Pancreas (tissue), 10 donors: ENCODE data around the gene CNTN5. TPM values are rescaled to one million over a fixed set of nuclear protein-coding genes. Genes with fewer than 3 reads are reported as not detected.

ENCODE experiments used
- ATAC-seq, 4 donors: fragments of 200-7000 bp; cut with Tn5 transposase; one replicate each; pipeline versions ENCODE4 v1.8.0 to v1.9.1; 2020; ENCODE audit warnings: mild to moderate bottlenecking in 4 of 4, moderate library complexity in 4 of 4
- DNase-seq, 6 donors: peaks; one replicate each; pipeline ENCODE4 v3.0.0-alpha.2; 2020
- FAIRE-seq: peaks from 2 replicates; lab custom pipeline; 2012; peaks lifted over from hg19 to GRCh38; lab: Jason Lieb, UNC
- H3K27ac ChIP-seq, 4 donors: fragments of 200-600 bp; sonication (generic); 1 replicate in 3 of 4; 2 replicates in 1 of 4; pipeline versions ENCODE4 v1.5.0 to v1.8.0; 2020
- H3K27me3 ChIP-seq, 4 donors: fragments of 200-600 bp; one replicate each; pipeline ENCODE4 v1.8.0; 2021
- H3K36me3 ChIP-seq, 3 donors: fragments of 200-600 bp; sonication (generic) in 1 of 3; one replicate each; pipeline versions ENCODE4 v1.5.0 to v1.8.0; 2020 to 2021
- H3K4me1 ChIP-seq, 3 donors: fragments of 200-600 bp; one replicate each; pipeline ENCODE4 v1.8.0; 2021
- H3K4me3 ChIP-seq, 4 donors: fragments of 200-600 bp; sonication (generic) in 2 of 4; one replicate each; pipeline versions ENCODE4 v1.5.0 to v1.8.0; 2020 to 2021
- H3K9me3 ChIP-seq, 4 donors: fragments of 200-600 bp; one replicate each; pipeline ENCODE4 v1.8.0; 2021
- CTCF ChIP-seq, 4 donors: fragments of 200-600 bp; sonication (generic) in 3 of 4; IDR thresholded peaks; one replicate each; pipeline versions ENCODE4 v1.5.0 to v1.8.0; 2021; ENCODE audit warnings: antibody characterized with exemption in 4 of 4
- WGBS, 2 donors: extraction: QIAGEN DNeasy Blood & Tissue Kit; methylation state at CpG; one replicate each; pipeline ENCODE4 v1.1.7; 2013; 5-methylcytosine and 5-hydroxymethylcytosine counted together
- intact Hi-C, 3 donors: fragments of 100-400 bp; cut with DNase I; formaldehyde crosslinking; loops; one replicate each; pipeline versions ENCODE4 v1.11.1 to v1.14.2; 2022
- polyA plus RNA-seq, 2 donors: library from polyadenylated mRNA; stranded (reverse); fragments of 200-250 nt; gene quantifications; one replicate each; pipeline ENCODE4 v1.2.3, GENCODE V29; 2013
- total RNA-seq, 6 donors: library from RNA; stranded (reverse); fragmentation: NEBNext Ultra II Directional in 4 of 6; extraction: Animal tissue kit (Norgen Biotek cat#: 25700) in 4 of 6; gene quantifications; one replicate each; pipeline versions ENCODE4 v1.2.1 to v1.2.4, GENCODE V29; 2021 to 2023
- donor health status: healthy with polysubstance abuse.
- donor health status: DM: no; HTN: no; CAD: no; lungs with moderate emphysema.
- donor health status: DM: no; HTN: no; CAD: no.
- donor health status: control.
- donor health status: control.
- donor health status: Bipolar disorder and iron deficiency.
- donor health status: DM: yes; HTN: yes; CAD: no.
- donor health status: DM: no; HTN: no; CAD: no.
- donor health status: DM: no; HTN: no; CAD: no.
- donor health status: DM: yes; HTN: yes; CAD: no.

CNTN5 gene
- total and polyA plus RNA-seq, 8 donors: 0.11 to 1.2 (median 0.58) TPM

- DNase-seq (no peak), FAIRE-seq (no peak), ATAC-seq (no peak)
- H3K4me3 ChIP-seq: no peak overlapping the region
- no peak overlapping the region for H3K27ac ChIP-seq
- no peaks in the 10 kb centered on the region for H3K27me3 ChIP-seq
- TF ChIP-seq CTCF (IDR thresholded peaks at IDR 0.05): no peak
- no peaks in the 10 kb centered on the region for H3K36me3 ChIP-seq
- intact Hi-C loops: no loop called here
- WGBS, 2 donors: 38 to 47% methylated on average over 2 of the region's 2 CpGs
- no peaks in the 10 kb centered on the region for H3K4me1 ChIP-seq
- H3K9me3 ChIP-seq: no peaks in the 10 kb centered on the region
Observed at GRCh38 chr11:99742501-99742900, 721.8 kb downstream of the CNTN5 start.

- DNase-seq (no peak), ATAC-seq (no peak), FAIRE-seq (no peak)
- H3K36me3 ChIP-seq: no peaks in the 10 kb centered on the region
- no peak overlapping the region for H3K4me3 ChIP-seq
- no peak for TF ChIP-seq CTCF (IDR thresholded peaks at IDR 0.05)
- no peak overlapping the region for H3K27ac ChIP-seq
- intact Hi-C loops: no loop called here
- no peaks in the 10 kb centered on the region for H3K4me1 ChIP-seq
- no peaks in the 10 kb centered on the region for H3K27me3 ChIP-seq
- no peaks in the 10 kb centered on the region for H3K9me3 ChIP-seq
- WGBS, 2 donors: 48 to 66% methylated on average over 2 of the region's 2 CpGs
Observed at GRCh38 chr11:99759787-99760186, 739.0 kb downstream of the CNTN5 start.

GRCh38 chr11:99766811-99767210 is 746.1 kb downstream of the CNTN5 start:
- H3K9me3 ChIP-seq: no peaks in the 10 kb centered on the region
- no peaks in the 10 kb centered on the region for H3K4me1 ChIP-seq
- intact Hi-C loops: no loop called here
- FAIRE-seq (no peak), DNase-seq (no peak), ATAC-seq (no peak)
- no peak for TF ChIP-seq CTCF (IDR thresholded peaks at IDR 0.05)
- no peaks in the 10 kb centered on the region for H3K27me3 ChIP-seq
- WGBS, 2 donors: 55 to 66% methylated on average over 3 of the region's 3 CpGs
- no peak overlapping the region for H3K4me3 ChIP-seq
- H3K36me3 ChIP-seq: no peaks in the 10 kb centered on the region
- no peak overlapping the region for H3K27ac ChIP-seq

- no peaks in the 10 kb centered on the region for H3K4me1 ChIP-seq
- DNase-seq: no peak
- no peak overlapping the region for H3K4me3 ChIP-seq
- intact Hi-C loops: no loop called here
- TF ChIP-seq CTCF (IDR thresholded peaks at IDR 0.05): no peak
- no peaks in the 10 kb centered on the region for H3K36me3 ChIP-seq
- FAIRE-seq: no peak
- H3K27me3 ChIP-seq: no peaks in the 10 kb centered on the region
- no peak overlapping the region for H3K27ac ChIP-seq
- no peak for ATAC-seq
- no peaks in the 10 kb centered on the region for H3K9me3 ChIP-seq
- 25 to 42% methylated on average over 5 of the region's 5 CpGs for WGBS, 2 donors
Observed at GRCh38 chr11:99773646-99774045, 752.9 kb downstream of the CNTN5 start.

- no peak for TF ChIP-seq CTCF (IDR thresholded peaks at IDR 0.05)
- no peaks in the 10 kb centered on the region for H3K36me3 ChIP-seq
- intact Hi-C loops: no loop called here
- no peaks in the 10 kb centered on the region for H3K27me3 ChIP-seq
- H3K4me1 ChIP-seq: no peaks in the 10 kb centered on the region
- H3K4me3 ChIP-seq: no peak overlapping the region
- no peak for DNase-seq
- H3K27ac ChIP-seq: no peak overlapping the region
- no peak for ATAC-seq
- no peaks in the 10 kb centered on the region for H3K9me3 ChIP-seq
- FAIRE-seq: no peak
Observed at GRCh38 chr11:99781074-99781473, 760.3 kb downstream of the CNTN5 start.
